ENCODE data around the gene CHTF8. TPM values are rescaled to one million over a fixed set of nuclear protein-coding genes. Genes with fewer than 3 reads are reported as not detected.

CHTF8 gene
- polyA plus RNA-seq, 1 experiment, result 161 TPM

DNA sequence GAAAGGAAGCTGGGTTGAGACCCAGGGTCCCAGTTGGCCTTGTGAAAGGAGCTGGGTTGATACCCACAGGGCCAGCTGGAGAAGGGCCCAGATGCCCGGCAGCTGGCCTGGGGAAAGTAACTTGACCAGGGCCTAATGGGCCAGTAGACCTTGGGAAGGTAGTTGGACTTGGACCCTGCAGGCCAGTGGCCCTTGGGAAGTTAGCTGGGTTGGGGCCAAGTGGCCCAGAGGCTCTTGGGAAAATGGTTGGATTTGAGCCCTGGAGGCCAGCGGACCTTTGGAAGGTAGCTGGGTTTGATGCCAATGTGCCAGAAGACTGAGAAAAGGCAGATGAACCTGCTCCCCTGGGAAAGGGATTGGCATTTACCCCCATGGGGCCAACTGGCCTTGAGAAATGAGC is 13.4 kb downstream of the CHTF8 start:
- Histone ChIP-seq H3K4me3 (ENCODE audit: low read depth, low read length) (no peak overlapping the region), H3K36me3 (ENCODE audit: control insufficient read depth, insufficient read depth, low read length) (peaks cover 21% of the 10 kb centered on the region), H3K27me3 (ENCODE audit: control insufficient read depth, insufficient read depth, low read length) (no peaks in the 10 kb centered on the region)
- no peak for TF ChIP-seq CTCF (IDR thresholded peaks at IDR 0.05; ENCODE audit: insufficient read depth, low read depth, low read length)
- CTCF ChIA-PET, result interaction anchor here (0.7 to 16.2 kb wide), 6 partner anchors 11 to 591 kb away, joined by 3 to 146 read pairs (median 3); no protein-coding TSS in a partner anchor
- POLR2A ChIA-PET, result no interaction called here
- no peak for DNase-seq (ENCODE audit: low read depth)

GRCh38 chr16:69118468-69118867 is 13.9 kb downstream of the CHTF8 start:
- Histone ChIP-seq H3K27me3 (ENCODE audit: control insufficient read depth, insufficient read depth, low read length) (no peaks in the 10 kb centered on the region), H3K36me3 (ENCODE audit: control insufficient read depth, insufficient read depth, low read length) (peaks cover 21% of the 10 kb centered on the region), H3K4me3 (ENCODE audit: low read depth, low read length) (no peak overlapping the region)
- TF ChIP-seq CTCF (IDR thresholded peaks at IDR 0.05; ENCODE audit: insufficient read depth, low read depth, low read length), result no peak
- ChIA-PET POLR2A (no interaction called here), CTCF (interaction anchor here (0.7 to 16.2 kb wide), 6 partner anchors 11 to 591 kb away, joined by 3 to 146 read pairs (median 3); no protein-coding TSS in a partner anchor)
- no peak for DNase-seq (ENCODE audit: low read depth)

- POLR2A ChIA-PET, result no interaction called here
Measured at GRCh38 chr16:69116906-69117305, 15.5 kb downstream of the CHTF8 start.

DNA sequence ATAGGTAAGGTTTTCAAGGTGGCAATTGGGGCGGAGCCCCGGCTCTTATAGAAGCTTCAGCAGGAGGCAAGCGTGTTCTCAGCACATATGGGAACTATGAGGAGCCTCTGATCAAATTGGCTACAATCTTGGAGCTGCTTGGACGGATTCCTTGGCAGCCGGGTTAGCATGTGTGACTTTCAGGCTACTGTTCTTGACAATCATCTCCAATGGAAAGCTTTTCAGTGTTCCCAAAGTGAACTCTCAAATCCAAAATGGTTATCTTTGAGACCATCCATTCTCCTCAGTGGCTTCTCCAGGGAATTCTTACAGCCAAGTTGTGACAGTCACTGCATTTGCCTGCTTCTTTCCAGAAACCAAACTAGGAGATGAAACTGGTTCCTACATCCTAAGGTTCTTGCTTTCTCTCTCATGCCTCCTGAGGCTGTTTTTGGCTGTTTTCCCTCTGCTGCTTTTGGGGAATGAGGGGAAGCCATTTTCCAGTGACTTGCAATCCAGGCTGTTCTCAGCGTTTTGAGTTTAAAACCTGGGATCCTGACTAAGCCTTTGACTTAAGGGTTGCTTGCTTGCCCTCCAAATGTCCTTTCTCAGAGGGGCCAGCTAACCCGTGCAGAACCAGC is 16.0 kb downstream of the CHTF8 start:
- ChIA-PET POLR2A (no interaction called here), CTCF (interaction anchor here (0.5 to 16.2 kb wide), 6 partner anchors 8 to 596 kb away, joined by 3 to 146 read pairs (median 5); no protein-coding TSS in a partner anchor)
- TF ChIP-seq CTCF (IDR thresholded peaks at IDR 0.05; ENCODE audit: insufficient read depth, low read depth, low read length), result no peak
- Histone ChIP-seq H3K4me3 (ENCODE audit: low read depth, low read length) (no peak overlapping the region), H3K36me3 (ENCODE audit: control insufficient read depth, insufficient read depth, low read length) (peaks cover 27% of the 10 kb centered on the region), H3K27me3 (ENCODE audit: control insufficient read depth, insufficient read depth, low read length) (no peaks in the 10 kb centered on the region)
- DNase-seq (ENCODE audit: low read depth), result no peak

More at GRCh38 chr16:69116906-69117305, 15.5 kb downstream of the CHTF8 start:
- Histone ChIP-seq H3K36me3 (ENCODE audit: control insufficient read depth, insufficient read depth, low read length) (peaks cover 24% of the 10 kb centered on the region), H3K27me3 (ENCODE audit: control insufficient read depth, insufficient read depth, low read length) (no peaks in the 10 kb centered on the region), H3K4me3 (ENCODE audit: low read depth, low read length) (no peak overlapping the region)
- no peak for DNase-seq (ENCODE audit: low read depth)
- CTCF ChIA-PET, result interaction anchor here (0.5 to 16.2 kb wide), 4 partner anchors 197 to 398 kb away, joined by 3 to 146 read pairs (median 5); no protein-coding TSS in a partner anchor
- no peak for TF ChIP-seq CTCF (IDR thresholded peaks at IDR 0.05; ENCODE audit: insufficient read depth, low read depth, low read length)

DNA sequence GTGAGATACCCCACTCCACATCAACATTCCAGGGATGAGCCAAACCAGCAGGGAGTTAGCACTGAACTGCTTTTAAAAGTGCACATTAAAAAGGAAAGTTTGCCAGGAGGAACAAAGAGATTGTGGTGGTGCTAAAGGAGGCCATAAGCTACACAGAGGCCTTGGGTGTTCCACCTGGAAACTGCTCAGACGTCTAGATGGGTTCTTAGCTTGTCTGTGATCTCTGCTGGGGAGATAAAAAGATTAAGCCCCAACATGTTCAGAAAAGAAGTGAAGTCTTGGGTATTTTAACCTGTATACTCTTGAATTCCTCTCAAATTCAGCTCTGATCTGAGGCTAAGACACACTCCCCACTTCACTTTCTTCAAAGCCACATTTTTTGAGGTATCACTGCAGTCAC is 16.6 kb downstream of the CHTF8 start:
- DNase-seq (ENCODE audit: low read depth), result no peak
- peaks cover 26% of the 10 kb centered on the region for H3K36me3 ChIP-seq (ENCODE audit: control insufficient read depth, insufficient read depth, low read length)
- H3K4me3 ChIP-seq (ENCODE audit: low read depth, low read length), result no peak overlapping the region
- TF ChIP-seq CTCF (IDR thresholded peaks at IDR 0.05; ENCODE audit: insufficient read depth, low read depth, low read length), result no peak
- ChIA-PET POLR2A (no interaction called here), CTCF (interaction anchor here (1.3 to 16.2 kb wide), 5 partner anchors 9 to 595 kb away, joined by 3 to 146 read pairs (median 7); no protein-coding TSS in a partner anchor)
- H3K27me3 ChIP-seq (ENCODE audit: control insufficient read depth, insufficient read depth, low read length), result no peaks in the 10 kb centered on the region

All from BJ (cell line).